ENCODE measurements around the gene SLC25A21.
"Not testable (repeated sequence)": the region's sequence is repeated elsewhere in the genome, so short reads cannot be mapped to it uniquely, and the experiment has no call there.

Gene SLC25A21

DNA sequence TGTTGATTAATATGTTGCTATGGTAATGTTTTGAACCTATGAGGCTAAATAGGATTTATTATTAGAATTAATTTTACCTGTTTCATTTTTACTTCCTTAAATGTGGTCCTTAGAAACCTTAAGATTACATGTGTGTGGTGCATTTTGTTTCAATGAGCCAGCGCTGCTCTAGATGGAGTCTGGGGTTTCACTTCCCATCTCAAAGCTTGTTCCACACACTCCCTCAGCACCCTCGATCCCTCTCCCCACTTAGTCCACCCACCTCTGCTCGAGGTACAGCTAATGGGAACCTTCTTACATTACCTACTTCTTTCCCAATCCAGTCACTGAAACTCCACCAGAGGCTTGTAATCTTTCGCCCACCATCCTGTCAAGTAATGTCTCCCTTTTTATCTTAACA, 305.5 kb downstream of the SLC25A21 start:
- no peak for DNase-seq (ENCODE audit: low spot score)

DNA sequence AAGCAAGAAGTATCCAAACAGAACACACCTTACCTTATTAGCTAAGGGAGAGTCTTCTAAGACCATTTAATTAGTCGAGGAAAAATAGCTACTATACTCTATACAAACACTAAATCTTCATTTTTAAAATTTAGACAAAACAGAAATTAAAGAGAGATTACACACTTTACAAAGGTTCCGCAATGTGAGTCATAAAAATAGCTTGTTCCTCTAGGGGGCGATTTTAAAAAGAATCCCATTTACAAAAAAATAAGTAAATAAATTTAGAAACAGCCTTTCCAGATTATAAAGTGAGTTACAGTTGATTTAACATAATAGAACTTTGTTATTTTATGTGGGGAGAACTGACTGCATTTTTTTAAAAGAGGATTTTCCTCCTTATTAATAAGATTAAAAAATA, 309.1 kb downstream of the SLC25A21 start:
- no peak for DNase-seq (ENCODE audit: low spot score)

DNA sequence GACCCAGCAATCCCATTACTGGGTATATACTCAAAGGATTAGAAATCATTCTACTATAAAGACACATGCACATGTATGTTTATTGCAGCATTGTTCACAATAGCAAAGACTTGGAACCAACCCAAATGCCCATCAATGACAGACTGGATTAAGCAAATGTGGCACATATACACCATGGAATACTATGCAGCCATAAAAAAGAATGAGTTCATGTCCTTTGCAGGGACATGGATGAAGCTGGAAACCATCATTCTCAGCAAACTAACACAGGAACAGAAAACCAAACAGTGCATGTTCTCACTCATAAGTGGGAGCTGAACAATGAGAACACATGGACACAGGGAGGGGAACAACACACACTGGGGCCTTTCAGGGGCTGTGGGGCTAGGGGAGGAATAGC, 310.2 kb downstream of the SLC25A21 start:
- not testable (repeated sequence) for DNase-seq (ENCODE audit: low spot score)

DNA sequence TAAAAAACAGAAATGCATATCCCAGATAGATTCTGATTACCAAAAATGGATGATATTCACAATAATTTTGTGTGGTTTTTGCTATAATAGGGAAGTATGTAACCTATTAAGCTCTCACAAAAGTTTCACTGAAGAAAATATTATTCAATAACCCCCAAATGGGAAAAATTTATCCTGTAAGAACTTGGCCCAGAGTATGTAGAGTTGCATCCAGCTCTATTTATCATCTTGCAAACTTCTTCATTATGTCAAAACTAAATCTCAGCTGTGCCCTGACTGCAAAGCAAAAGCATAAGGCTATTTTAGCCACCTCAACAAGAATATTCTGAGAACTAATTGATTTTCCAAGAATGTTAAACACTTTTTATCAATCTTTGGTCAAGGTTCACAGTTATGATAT, 311.6 kb downstream of the SLC25A21 start:
- no peak for DNase-seq (ENCODE audit: low spot score)

DNA sequence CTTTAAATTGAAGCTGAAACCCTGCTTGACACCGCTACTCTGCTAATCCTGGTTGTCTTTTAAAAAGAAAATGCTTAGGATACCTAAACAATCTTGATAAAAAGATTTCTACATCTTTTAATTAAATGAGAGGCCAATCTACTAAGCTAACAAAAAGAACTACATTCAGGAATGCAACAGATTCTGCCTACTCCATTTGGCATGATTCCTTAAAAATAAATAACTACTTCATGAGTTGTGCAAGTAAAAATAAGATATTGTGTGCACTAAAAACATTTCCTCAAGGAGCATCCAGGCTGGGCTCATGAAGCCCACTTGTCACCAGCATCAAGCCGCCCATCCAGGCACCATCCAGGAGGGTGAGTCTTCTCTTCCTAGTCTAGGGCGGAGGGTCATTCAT, 313.3 kb downstream of the SLC25A21 start:
- no peak for DNase-seq (ENCODE audit: low spot score)

DNA sequence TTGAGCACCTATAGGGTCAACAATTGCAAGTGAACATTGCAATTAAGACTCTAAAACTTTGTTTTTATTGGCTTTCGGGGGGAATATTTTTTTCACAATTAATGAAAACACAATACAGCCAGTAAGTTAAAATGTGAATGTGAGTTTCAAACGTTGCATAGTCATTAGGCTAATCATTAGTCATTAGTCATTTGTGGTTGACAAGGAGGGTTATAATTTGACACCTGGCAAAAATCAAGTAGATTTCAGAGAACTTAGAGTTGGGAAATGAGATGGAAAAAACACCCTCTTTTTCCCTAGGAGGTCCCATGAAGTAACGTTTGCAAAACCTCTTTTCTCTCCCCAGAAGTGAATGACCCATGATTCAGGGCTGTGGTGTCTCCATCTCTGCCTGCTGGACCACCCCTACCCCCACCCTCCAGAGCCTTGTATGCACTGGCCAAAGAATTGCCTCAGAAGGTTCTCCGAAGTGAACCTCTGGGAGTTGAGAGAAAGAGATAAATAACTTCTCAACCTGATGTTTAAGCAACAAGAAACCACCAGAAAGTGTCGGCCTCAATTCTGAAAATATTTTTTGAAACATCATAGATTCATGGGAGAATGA, 314.5 kb downstream of the SLC25A21 start:
- no peak for DNase-seq (ENCODE audit: low spot score)

DNA sequence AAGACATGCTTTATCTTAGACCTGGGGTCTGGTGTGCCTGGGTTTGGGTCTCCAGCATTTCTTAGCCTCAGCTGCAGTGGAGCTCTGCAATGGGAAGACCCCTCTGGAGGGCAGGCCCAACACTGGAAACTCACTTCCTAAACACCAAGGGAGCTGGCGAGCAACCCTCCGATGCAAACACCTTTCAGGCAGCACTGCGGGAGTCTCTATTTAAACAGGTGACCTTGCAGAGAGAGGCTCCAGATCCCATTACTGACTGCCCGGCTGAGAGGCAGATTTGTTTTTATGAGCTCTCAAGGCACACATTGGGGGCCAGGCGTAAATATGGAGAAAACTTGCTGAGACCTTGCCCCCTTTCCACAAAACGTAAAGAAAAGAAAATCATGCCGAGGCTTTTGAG, 315.3 kb downstream of the SLC25A21 start:
- DNase-seq (ENCODE audit: low spot score) = no peak

DNA sequence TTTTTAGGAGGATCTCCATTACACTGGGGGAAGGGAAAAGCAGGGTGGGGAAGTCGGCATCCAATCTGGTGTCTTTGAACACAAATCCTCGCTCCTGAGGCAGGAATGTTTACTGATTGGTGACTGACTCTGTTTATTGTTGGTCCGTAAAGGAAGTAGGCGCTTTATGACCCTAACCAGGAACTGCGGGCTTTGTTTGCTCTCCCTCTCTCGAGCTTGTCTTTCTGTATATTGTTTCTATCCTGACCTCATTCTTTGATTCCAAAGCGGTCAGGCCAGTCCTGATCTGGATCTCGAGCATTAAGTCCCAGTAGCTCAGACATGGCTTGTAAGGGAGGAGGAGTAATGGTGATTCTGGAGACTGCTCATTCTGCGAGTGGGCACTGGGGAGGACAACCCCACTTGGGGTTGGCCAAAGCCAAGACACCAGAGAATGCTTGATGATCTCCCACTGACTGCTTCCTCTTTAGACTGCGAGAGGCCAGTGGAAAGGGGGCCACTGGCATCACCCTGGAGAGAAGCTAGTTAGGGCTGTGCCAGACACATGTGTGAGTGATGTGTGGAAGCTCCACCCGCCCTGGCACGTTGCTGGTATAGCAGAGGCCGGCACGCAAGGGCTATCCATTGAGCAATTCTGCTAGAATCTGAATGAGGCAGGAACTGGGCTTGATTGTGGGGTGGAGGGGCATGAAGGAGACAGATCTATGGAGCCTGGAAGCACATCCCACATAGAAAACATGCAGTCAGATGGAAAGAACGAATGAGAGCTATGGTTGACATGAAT, 316.1 kb downstream of the SLC25A21 start:
- DNase-seq (ENCODE audit: low spot score) = no peak

DNA sequence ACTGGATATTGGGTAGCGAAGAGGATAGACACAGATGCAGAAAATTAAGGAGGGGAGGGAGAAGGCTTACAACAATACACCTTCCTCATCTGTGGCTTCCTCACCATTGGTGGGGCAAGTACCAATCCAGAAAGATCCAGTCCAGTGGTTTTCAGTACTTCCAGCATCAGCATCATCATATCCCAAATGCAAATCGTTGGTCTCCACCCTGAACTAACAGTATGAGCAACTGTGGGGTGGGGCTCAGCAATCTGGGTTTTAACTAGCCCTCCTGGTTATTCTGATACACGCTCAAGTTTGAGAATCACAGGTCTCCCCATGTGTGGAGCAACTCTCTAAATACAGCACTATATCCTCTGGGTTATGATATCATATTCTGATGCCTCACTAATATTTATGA, 317.0 kb downstream of the SLC25A21 start:
- DNase-seq (ENCODE audit: low spot score) = no peak

DNA sequence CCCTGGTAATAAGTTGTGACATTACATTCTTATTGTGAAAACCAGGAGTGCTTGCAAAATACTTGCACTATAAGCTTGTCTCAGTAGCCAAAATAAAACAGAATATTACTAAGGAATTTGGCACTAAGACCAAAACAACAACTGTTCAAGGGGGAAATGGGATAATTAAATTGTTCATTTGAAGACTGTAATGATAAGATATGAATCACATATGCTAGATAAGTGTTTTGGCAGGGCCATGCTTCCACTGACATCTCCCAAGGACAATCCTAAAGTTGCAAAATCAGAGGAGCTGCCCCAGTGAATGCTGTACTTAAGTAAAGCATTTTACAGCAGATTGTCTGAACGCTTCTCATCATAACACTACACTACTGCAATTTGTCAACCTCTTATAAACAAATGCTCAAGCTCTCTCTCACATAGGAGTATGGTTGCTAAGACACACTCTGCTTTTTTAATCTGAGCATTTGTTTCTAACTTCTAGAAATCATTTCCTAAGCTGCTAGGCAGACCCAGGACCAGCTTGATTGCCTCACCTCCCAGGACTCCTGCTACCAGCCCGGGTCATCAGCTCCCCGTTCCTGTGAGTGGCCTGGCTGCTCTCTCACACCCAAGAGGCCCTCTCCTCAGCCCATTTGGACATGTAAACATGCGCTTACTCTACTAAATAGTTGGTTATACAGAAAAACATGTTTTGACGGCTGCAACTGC, 319.3 kb downstream of the SLC25A21 start:
- DNase-seq (ENCODE audit: low spot score) = no peak

DNA sequence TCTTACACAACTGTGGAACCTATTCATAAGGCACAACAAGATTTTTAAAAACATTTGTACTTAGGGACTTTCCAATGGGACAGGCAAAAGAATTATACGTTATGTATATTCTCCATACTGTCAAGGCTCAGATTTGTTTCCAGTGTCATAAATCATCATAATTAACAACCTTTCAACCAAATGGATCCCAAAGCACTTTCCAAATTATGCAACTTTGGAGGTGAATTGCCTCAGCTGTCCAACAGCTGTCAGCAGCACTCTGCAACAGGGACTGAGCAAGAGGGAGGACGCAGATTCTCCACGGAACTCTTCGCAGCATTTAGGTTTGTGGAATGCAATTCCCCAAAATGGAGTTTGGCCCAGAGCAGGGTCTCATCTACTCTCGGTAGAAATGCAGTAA, 324.2 kb downstream of the SLC25A21 start:
- no peak for DNase-seq (ENCODE audit: low spot score)

DNA sequence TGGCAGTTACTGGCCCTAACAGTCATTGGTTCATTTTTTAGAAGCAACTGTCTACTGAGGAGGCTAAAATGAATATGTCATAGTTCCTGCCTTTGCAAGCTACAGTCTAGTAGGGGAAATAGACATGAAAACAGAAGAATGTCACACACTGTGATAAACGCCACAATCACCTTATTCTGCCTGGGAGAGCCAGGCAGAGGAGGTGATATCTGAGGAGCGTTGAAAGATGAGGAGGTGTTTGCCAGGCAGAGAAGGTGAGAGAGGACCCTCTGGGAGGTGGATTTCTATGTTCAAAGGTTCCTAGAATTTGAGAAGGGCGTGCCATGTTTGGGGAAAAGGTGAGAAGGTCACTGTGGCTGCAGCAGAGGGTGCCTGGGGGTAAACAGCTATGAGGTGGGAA, 325.0 kb downstream of the SLC25A21 start:
- no peak for DNase-seq (ENCODE audit: low spot score)

DNA sequence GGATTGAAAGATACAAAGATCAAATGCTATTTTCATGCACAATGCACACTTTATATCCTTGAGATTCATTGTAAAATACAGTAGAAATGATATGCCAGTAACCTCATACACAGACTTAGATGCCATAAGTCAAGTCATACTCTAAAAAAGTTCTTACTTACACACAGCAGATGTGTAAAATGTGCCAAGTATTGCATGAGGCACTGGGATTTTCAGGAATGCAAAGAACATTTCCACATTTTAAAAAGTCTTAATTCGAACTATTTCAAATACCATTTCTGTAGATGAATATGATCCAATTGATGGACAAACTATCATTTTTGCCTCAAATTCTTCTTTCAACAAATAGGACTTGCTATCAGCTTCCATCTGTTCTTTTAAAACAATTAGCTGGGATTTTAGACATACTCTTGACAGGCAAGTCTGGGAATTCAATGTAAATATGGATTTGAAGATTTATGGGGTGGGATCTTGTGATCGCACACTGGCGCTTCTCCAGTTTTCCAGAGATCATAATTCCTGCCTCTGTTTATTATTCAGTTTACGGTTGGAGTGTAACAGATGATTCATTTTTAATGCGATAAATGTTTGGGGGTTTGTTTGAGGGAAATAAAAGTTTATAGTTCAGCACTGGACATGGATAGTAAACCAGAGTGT, 326.9 kb downstream of the SLC25A21 start:
- DNase-seq (ENCODE audit: low spot score) = no peak

DNA sequence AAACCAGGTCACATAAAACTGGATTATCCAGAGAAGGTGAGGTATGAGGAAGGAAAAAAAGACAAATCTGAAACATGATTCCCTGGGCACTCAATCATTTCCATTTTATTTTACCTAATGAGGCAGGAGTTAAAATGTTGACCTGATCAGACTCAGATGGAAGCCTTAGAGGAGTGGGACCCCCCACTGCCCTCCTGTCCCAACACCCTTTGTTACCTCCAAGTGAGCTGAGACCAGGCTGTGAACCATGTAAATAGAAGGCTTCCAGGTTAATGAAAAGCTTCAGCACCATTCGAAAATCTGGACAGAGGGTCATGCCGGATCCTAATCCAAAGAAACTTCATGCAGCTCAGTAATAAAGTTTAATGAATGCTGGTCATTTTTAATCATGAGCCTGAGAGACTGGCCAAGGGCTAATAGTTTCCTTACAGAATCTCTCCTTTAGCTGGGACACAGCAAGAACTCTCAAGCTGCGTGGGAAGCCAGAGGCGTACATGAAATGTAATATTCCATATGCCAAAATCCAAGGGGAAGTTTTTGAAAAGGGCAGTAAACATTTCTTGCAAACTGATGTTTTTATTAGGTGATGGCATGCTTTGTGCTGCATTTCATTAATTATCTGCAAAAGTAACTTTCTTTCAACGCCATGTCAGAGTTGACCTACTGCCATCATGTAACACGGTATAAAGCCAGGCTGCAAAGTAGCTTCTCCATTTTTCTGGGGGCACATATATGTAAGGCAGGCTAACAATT, 327.8 kb downstream of the SLC25A21 start:
- DNase-seq (ENCODE audit: low spot score) = no peak

DNA sequence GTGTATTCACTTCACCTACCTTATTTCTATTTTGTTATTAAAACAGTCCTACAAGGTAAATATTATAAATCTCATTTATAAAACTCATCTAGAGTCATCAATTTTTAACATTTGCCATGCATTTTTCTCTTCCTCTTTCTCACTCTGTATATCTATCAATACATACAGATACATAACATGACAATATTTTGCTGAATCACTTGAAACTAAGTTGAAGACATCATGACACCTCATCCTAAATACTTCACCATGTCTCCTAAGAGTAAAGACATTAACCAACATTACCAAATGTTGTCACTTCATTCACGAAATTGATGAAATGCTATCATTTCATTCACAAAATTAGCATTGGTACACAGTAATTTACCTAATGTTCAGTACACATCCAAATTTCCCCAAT, 329.0 kb downstream of the SLC25A21 start:
- DNase-seq (ENCODE audit: low spot score) = no peak

DNA sequence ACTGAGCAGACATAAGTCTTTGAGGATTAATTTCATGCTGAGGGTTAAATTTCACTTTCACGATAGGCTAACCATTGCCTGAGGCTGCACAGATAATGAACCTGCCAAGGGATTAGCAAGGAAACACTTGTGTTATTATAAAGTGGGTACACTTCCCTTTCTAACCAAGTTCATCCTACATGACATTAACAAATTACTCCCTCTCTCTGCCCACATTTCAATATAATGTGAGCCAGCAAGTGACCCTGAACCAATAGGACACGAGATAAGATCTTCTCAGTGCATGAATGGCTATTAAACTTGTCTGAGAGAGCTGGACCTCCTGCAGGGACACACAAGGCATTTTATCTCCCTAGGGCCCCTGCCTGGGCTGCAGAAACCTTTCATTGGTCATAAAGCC, 337.3 kb downstream of the SLC25A21 start:
- DNase-seq (ENCODE audit: low spot score) = no peak

DNA sequence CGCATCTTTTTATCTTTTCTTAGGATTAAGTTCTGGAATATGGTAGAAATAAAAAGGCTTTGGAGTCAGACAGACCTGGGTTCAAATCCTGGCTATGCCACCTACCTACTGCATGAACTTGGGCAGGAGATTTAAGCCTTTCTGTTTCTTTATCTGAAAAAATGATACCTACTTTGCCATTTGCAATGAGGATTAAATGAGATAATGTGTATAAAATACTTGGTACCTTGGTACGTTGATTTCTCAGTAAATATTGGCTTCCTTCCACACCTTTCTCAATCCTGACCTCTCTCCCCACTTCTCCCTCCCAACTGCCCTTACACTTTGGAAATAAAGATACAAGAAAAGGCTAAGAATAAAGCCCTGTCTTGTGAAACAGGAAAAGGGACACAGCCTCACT, 338.1 kb downstream of the SLC25A21 start:
- no peak for DNase-seq (ENCODE audit: low spot score)

DNA sequence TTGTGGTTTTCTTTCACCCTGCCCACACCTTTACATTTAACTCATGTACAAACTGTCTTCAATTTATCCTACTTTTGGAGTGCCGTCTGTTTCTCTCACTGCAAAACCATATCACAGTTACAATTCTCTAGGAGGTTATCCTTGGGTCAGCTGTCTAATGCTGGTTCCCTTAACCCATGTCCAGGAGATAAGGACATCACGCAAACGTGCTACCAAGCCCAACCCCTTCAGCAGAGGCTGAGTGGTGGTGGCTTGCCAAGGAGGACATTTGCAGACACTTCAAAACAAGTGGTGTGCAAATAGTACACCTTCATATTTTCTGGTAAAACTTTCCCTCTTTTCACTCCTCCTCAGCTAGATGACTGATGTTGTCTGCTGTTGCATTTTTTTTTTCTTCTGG, 342.9 kb downstream of the SLC25A21 start:
- DNase-seq (ENCODE audit: low spot score) = no peak

DNA sequence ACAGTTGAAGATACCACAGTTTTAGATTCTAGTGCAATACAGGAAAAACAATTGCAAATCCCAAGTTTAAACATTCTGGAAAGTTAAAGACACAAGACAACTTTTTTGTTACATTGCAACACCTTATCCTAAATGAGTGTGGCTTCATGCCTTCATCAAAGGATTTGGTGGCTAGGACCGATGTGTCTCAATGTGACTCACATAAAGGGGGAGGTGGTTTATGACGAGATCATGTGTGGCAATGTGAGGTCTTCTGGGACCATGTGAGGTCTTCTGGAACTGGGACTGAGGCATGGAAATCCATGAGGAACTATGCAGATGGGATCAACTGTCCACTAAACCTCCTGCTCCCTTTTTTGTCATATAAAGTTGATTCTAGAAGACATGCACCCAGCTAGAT, 344.5 kb downstream of the SLC25A21 start:
- DNase-seq (ENCODE audit: low spot score) = no peak

DNA sequence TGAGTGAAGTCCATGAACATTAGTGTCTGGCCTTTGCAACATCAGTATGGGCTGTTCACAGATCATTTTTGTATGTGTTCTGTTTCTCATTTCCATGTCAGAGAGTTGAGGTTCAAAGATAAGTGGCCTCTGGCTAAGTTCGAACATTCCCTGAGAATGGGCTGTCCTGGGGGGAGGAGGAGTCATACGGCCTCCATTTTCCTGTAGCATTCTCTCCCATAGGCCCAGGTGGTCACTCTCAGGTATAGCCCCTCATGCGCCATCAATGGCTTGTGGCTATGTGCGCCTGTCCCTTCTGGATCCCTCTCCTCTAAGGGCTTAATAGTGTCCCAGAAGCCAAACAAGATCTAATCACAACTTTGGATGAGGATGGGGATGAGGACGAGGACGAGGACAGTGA, 345.8 kb downstream of the SLC25A21 start:
- no peak for DNase-seq (ENCODE audit: low spot score)

DNA sequence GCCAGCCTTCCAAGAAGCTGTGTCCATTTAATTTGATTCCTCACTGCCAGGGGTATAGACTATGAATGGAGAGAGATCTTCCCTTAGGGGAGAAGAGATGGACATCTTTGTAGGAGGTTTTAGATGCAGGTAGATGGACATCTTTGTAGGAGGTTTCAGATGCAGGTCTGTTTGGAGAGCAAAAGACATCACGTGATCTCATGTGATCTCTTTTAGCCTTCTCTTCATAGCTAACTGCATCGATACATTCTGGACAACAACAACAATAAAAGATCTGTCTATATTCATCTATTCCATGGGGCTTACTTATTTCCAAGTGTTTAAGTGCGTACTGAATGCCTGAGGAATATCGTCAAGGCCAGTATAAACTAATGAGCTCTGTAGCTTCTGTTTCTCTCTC, 347.6 kb downstream of the SLC25A21 start:
- DNase-seq (ENCODE audit: low spot score) = no peak

DNA sequence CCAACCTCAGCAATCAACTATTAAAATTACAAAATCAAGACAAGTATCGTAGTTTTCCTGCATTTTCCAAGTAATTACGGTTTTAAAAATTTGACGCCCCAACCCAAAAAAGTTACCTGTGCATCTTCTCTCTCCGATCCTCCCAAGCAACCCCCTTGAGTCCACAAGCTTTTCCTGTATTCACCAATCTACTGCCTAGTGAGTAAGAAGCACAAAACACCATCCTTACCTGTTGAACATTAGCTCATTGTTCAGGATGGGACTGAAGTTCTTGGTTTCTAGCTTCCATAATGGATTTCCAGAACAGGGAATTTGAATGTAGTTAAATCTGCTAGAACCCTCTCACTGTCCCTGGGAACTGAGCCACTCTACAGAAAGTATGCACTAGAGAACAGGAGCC, 348.8 kb downstream of the SLC25A21 start:
- no peak for DNase-seq (ENCODE audit: low spot score)

Data from cerebellar cortex (tissue), 1 donor.